HepG2 (cell line): ENCODE measurements around the gene PTPRC. TPM values are rescaled to one million over a fixed set of nuclear protein-coding genes. Genes with fewer than 3 reads are reported as not detected.

ENCODE experiments used
- ATAC-seq: fragments of 200-7000 bp; cut with Tn5 transposase; 3 replicates; pipeline ENCODE4 v1.9.1; 2020; ENCODE audit warnings: mild to moderate bottlenecking, moderate library complexity
- BruUV-seq: library from RNA; stranded (reverse); fragments of 400-500 nt; replicated peaks from 2 replicates; lab custom pipeline; 2021; lab: Mats Ljungman, UMichigan
- CTCF ChIA-PET: fragments of 300-600 bp; formaldehyde crosslinking; extraction: SDS; loops from one replicate; lab custom pipeline; 2021; ENCODE audit warnings: low total read pairs, inconsistent platforms, low intra/inter-chr PET ratio; lab: Yijun Ruan, JAX
- POLR2A ChIA-PET: fragments of 350-600 bp; sonication (Branson Sonifier 250); formaldehyde crosslinking; loops from one replicate; lab custom pipeline; 2020; ENCODE audit warnings: antibody characterized with exemption, inconsistent platforms; lab: Yijun Ruan, JAX
- DNase-seq: peaks from one replicate; pipeline ENCODE4 v3.0.0-alpha.2; 2015; ENCODE audit warnings: low spot score
- FAIRE-seq: peaks from 3 replicates; lab custom pipeline; 2011; peaks lifted over from hg19 to GRCh38; lab: Jason Lieb, UNC
- H2AFZ ChIP-seq: one replicate; pipeline ENCODE4 v1.6.1; 2011; ENCODE audit warnings: low read length, inconsistent platforms
- H3K27ac ChIP-seq: fragments of 300-600 bp; 3 replicates; pipeline ENCODE4 v1.8.0; 2011; ENCODE audit warnings: mixed run types, mild to moderate bottlenecking, mixed read lengths, low read length, inconsistent platforms; ENCODE audit not compliant: insufficient read depth; ENCODE audit errors: extremely low read length
- H3K27me3 ChIP-seq, 2 experiments: fragments of 200-600 bp in 1 of 2; 2 replicates in 1 of 2; 3 replicates in 1 of 2; pipeline versions ENCODE4 v1.6.0 to v1.8.0; 2011; ENCODE audit warnings: low read length in 2 of 2, mild to moderate bottlenecking in 2 of 2, moderate library complexity in 2 of 2, inconsistent platforms in 1 of 2; ENCODE audit not compliant: insufficient read depth in 2 of 2, control insufficient read depth in 1 of 2
- H3K36me3 ChIP-seq, 2 experiments: fragments of 200-600 bp in 1 of 2; replicated peaks in 1 of 2; 2 replicates in 1 of 2; 3 replicates in 1 of 2; pipeline versions ENCODE4 v1.5.1 to v1.8.0; 2011; ENCODE audit warnings: low read length in 2 of 2, inconsistent platforms in 1 of 2; ENCODE audit not compliant: insufficient read depth in 2 of 2, control insufficient read depth in 1 of 2
- H3K4me1 ChIP-seq: 2 replicates; pipeline ENCODE4 v1.5.1; 2012; ENCODE audit warnings: low read length, inconsistent platforms; ENCODE audit not compliant: insufficient read depth
- H3K4me2 ChIP-seq: 2 replicates; pipeline ENCODE4 v1.6.0; 2011; ENCODE audit warnings: low read depth, low read length, inconsistent platforms
- H3K4me3 ChIP-seq, 3 experiments: fragments of 200-600 bp in 1 of 3; sonication (generic), shearing (Covaris generic) in 1 of 3; replicated peaks in 1 of 3; 2 replicates each; pipeline ENCODE4 v1.5.1; 2011 to 2016; ENCODE audit warnings: low read length in 3 of 3, inconsistent platforms in 2 of 3, low read depth in 2 of 3, mild to moderate bottlenecking in 2 of 3, control low read depth in 1 of 3, mixed read lengths in 1 of 3; ENCODE audit not compliant: insufficient read depth in 1 of 3
- H3K79me2 ChIP-seq: one replicate; pipeline ENCODE4 v1.6.1; 2011; ENCODE audit warnings: low read length, inconsistent platforms; ENCODE audit not compliant: insufficient read depth
- H3K9ac ChIP-seq: 2 replicates; pipeline ENCODE4 v1.6.0; 2011; ENCODE audit warnings: mild to moderate bottlenecking, low read depth, low read length, inconsistent platforms; ENCODE audit not compliant: insufficient read depth
- H3K9me3 ChIP-seq: 2 replicates; pipeline ENCODE4 v1.5.1; 2012; ENCODE audit warnings: mild to moderate bottlenecking, low read length
- H4K20me1 ChIP-seq: 2 replicates; pipeline ENCODE4 v1.6.0; 2011; ENCODE audit warnings: inconsistent platforms, mild to moderate bottlenecking, low read length, moderate library complexity; ENCODE audit not compliant: insufficient read depth
- CERS6 ChIP-seq: sonication (generic); formaldehyde crosslinking; IDR thresholded peaks from 2 replicates; pipeline ENCODE4 v1.5.0; 2020; ENCODE audit warnings: missing genetic modification reagents
- DZIP1 ChIP-seq: sonication (generic); formaldehyde crosslinking; IDR thresholded peaks from 2 replicates; pipeline ENCODE4 v1.5.0; 2020; ENCODE audit warnings: mild to moderate bottlenecking, missing genetic modification reagents
- ELF1 ChIP-seq: sonication (generic); formaldehyde crosslinking; IDR thresholded peaks from 2 replicates; pipeline ENCODE4 v1.4.0; 2020; ENCODE audit warnings: missing genetic modification reagents
- MEF2D ChIP-seq: sonication (generic); formaldehyde crosslinking; IDR thresholded peaks from 2 replicates; pipeline ENCODE4 v1.5.1; 2020; ENCODE audit warnings: mild to moderate bottlenecking, missing genetic modification reagents
- REL ChIP-seq: sonication (generic); formaldehyde crosslinking; conservative IDR thresholded peaks from 2 replicates; pipeline ENCODE4 v1.8.0; 2022; ENCODE audit warnings: mild to moderate bottlenecking, missing genetic modification reagents, moderate library complexity
- ZFP36L2 ChIP-seq: sonication (generic); formaldehyde crosslinking; IDR thresholded peaks from 2 replicates; pipeline ENCODE4 v1.4.0; 2020; ENCODE audit warnings: missing genetic modification reagents
- ZNF441 ChIP-seq: sonication (generic); formaldehyde crosslinking; IDR thresholded peaks from 2 replicates; pipeline ENCODE4 v1.7.0; 2021; ENCODE audit warnings: missing genetic modification reagents, borderline replicate concordance
- ZNF451 ChIP-seq: sonication (generic); formaldehyde crosslinking; IDR thresholded peaks from 2 replicates; pipeline ENCODE4 v1.5.0; 2020; ENCODE audit warnings: mild to moderate bottlenecking, missing genetic modification reagents
- ZNF644 ChIP-seq: IDR thresholded peaks from 2 replicates; pipeline ENCODE4 v1.6.1; 2016; ENCODE audit warnings: low read depth
- ZNF672 ChIP-seq: sonication (generic); formaldehyde crosslinking; IDR thresholded peaks from 2 replicates; pipeline ENCODE4 v1.8.1; 2022; ENCODE audit warnings: missing genetic modification reagents
- ZNF746 ChIP-seq: sonication (generic); formaldehyde crosslinking; IDR thresholded peaks from 2 replicates; pipeline ENCODE4 v1.8.0; 2022; ENCODE audit warnings: mild to moderate bottlenecking, missing genetic modification reagents
- ZSCAN29 ChIP-seq: sonication (generic); formaldehyde crosslinking; conservative IDR thresholded peaks from 2 replicates; pipeline ENCODE4 v1.4.0; 2020; ENCODE audit warnings: mild to moderate bottlenecking, missing genetic modification reagents
- WGBS: methylation state at CpG from one replicate; pipeline ENCODE4 v1.1.6; 2017; ENCODE audit warnings: low lambda C conversion rate; 5-methylcytosine and 5-hydroxymethylcytosine counted together
- in situ Hi-C: cut with HindIII; loops from 2 replicates; pipeline ENCODE4 v1.10.0; 2017; ENCODE audit warnings: low pct_unique_long_range_greater_than_20kb; ENCODE audit not compliant: extremely low pct_ligation_motif_present
- intact Hi-C: fragments of 100-400 bp; cut with micrococcal nuclease; formaldehyde crosslinking; loops from one replicate; pipeline ENCODE4 v1.10.0; 2022; ENCODE audit not compliant: unreplicated experiment
- polyA plus RNA-seq, 8 experiments: library from polyadenylated mRNA; depleted of rRNA in 3 of 8; stranded (reverse) in 7 of 8; unstranded in 1 of 8; fragments of >200 nt; fragmentation: Illumina TruSeq in 4 of 8; extraction: Trizol in 4 of 8; gene quantifications; 2 replicates each; pipeline versions ENCODE4 v1.2.1 to v1.2.3, GENCODE V29; 2011 to 2016; ENCODE audit warnings: low read depth in 4 of 8, missing spikeins in 1 of 8, mixed read lengths in 1 of 8; ENCODE audit not compliant: insufficient read depth in 1 of 8
- total RNA-seq, 5 experiments: library from RNA; depleted of rRNA; stranded (reverse); fragments of >200 nt; fragmentation: Illumina TruSeq; extraction: Trizol; gene quantifications; 2 replicates each; pipeline ENCODE4 v1.2.3, GENCODE V29; 2016; ENCODE audit warnings: low read depth in 1 of 5
- TF ChIP-seq, protein P1 (sequence below), 2 experiments: fragments of 450-650 bp in 1 of 2; sonication (generic) in 1 of 2; formaldehyde crosslinking in 1 of 2; IDR thresholded peaks; 2 replicates each; pipeline versions ENCODE4 v1.6.1 to v1.8.0; 2016 to 2022; ENCODE audit warnings: antibody characterized with exemption in 1 of 2, mild to moderate bottlenecking in 1 of 2, missing genetic modification reagents in 1 of 2

PTPRC gene
- total and polyA plus RNA-seq, 2 of the 13 experiments (the other 11 are each of a cell fraction or from before 2014, with no cell fraction given): not detected

DNA sequence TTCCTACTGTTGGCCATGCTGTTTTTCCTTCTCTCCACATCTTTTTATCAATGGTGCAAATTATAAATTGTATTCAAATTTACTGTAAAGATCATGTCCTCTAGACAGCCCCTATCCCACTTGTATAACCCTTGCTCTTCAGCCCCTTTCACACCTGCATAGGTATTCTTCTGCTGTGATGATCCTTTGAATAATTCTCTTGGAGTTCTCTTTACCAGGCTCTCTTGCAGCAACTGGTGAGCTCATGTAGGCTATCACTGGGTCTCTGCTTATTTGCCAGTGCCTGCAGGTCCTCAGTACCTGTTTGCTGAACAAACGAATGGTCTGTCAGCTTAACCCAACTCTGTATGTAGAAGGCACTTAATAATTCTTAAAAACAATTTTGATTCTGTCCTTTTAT is 8.2 kb downstream of the PTPRC start:
- Histone ChIP-seq H3K4me3 (no peak overlapping the region), H3K4me2 (no peak overlapping the region), H2AFZ (no peak overlapping the region), H3K9me3 (no peaks in the 10 kb centered on the region), H4K20me1 (no peaks in the 10 kb centered on the region), H3K27me3 (no peaks in the 10 kb centered on the region), H3K79me2 (no peaks in the 10 kb centered on the region), H3K9ac (no peak overlapping the region), H3K36me3 (no peaks in the 10 kb centered on the region), H3K4me1 (no peaks in the 10 kb centered on the region), H3K27ac (no peak overlapping the region)
- ATAC-seq (no peak), DNase-seq (no peak), FAIRE-seq (no peak)
- WGBS: 7% methylated on average over 1 of the region's 1 CpG
- BruUV-seq: no TSS peak
- ChIA-PET POLR2A (no interaction called here), CTCF (no interaction called here)
- intact Hi-C loops: no loop called here
- in situ Hi-C loops: no loop called here
- no peak for TF ChIP-seq ZNF746 (CRISPR knock-in tag)
- TF ChIP-seq, protein P1, sequence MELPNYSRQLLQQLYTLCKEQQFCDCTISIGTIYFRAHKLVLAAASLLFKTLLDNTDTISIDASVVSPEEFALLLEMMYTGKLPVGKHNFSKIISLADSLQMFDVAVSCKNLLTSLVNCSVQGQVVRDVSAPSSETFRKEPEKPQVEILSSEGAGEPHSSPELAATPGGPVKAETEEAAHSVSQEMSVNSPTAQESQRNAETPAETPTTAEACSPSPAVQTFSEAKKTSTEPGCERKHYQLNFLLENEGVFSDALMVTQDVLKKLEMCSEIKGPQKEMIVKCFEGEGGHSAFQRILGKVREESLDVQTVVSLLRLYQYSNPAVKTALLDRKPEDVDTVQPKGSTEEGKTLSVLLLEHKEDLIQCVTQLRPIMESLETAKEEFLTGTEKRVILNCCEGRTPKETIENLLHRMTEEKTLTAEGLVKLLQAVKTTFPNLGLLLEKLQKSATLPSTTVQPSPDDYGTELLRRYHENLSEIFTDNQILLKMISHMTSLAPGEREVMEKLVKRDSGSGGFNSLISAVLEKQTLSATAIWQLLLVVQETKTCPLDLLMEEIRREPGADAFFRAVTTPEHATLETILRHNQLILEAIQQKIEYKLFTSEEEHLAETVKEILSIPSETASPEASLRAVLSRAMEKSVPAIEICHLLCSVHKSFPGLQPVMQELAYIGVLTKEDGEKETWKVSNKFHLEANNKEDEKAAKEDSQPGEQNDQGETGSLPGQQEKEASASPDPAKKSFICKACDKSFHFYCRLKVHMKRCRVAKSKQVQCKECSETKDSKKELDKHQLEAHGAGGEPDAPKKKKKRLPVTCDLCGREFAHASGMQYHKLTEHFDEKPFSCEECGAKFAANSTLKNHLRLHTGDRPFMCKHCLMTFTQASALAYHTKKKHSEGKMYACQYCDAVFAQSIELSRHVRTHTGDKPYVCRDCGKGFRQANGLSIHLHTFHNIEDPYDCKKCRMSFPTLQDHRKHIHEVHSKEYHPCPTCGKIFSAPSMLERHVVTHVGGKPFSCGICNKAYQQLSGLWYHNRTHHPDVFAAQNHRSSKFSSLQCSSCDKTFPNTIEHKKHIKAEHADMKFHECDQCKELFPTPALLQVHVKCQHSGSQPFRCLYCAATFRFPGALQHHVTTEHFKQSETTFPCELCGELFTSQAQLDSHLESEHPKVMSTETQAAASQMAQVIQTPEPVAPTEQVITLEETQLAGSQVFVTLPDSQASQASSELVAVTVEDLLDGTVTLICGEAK (IDR thresholded peaks at IDR 0.05): no peak
- TF ChIP-seq, protein P1 (CRISPR knock-in tag; IDR thresholded peaks at IDR 0.05): no peak
- TF ChIP-seq ELF1: no peak
- no peak for TF ChIP-seq ZNF672 (CRISPR knock-in tag)
- TF ChIP-seq ZNF644: no peak
- TF ChIP-seq ZSCAN29 (CRISPR knock-in tag): no peak
- TF ChIP-seq REL (CRISPR knock-in tag): no peak
- TF ChIP-seq DZIP1 (CRISPR knock-in tag): no peak
- no peak for TF ChIP-seq CERS6 (CRISPR knock-in tag)
- no peak for TF ChIP-seq ZFP36L2
- TF ChIP-seq ZNF441: no peak
- TF ChIP-seq MEF2D: no peak
- TF ChIP-seq ZNF451 (CRISPR knock-in tag): no peak
